CD4-positive, alpha-beta T cell (primary cell): ENCODE measurements around the gene PPP1R12B. TPM values are rescaled to one million over a fixed set of nuclear protein-coding genes. Genes with fewer than 3 reads are reported as not detected.
"Not testable (repeated sequence)": the region's sequence is repeated elsewhere in the genome, so short reads cannot be mapped to it uniquely, and the experiment has no call there.

ENCODE experiments used
- ATAC-seq: fragments of 200-7000 bp; cut with Tn5 transposase; one replicate; pipeline ENCODE4 v1.10.0; 2022; ENCODE audit warnings: mild to moderate bottlenecking; ENCODE audit not compliant: poor library complexity
- CTCF ChIA-PET: fragments of 350-600 bp; sonication (Branson Sonifier 250); formaldehyde crosslinking; loops from one replicate; lab custom pipeline; 2021; ENCODE audit warnings: antibody characterized with exemption, inconsistent platforms; lab: Charles Lee
- POLR2A ChIA-PET: fragments of 350-600 bp; sonication (Branson Sonifier 250); formaldehyde crosslinking; loops from one replicate; lab custom pipeline; 2021; ENCODE audit warnings: antibody characterized with exemption, inconsistent platforms; lab: Charles Lee
- DNase-seq, 14 experiments: peaks; one replicate each; pipeline ENCODE4 v3.0.0-alpha.2; 2013 to 2020; ENCODE audit warnings: mixed read lengths in 2 of 14
- H3K27ac ChIP-seq, 2 donors: one replicate each; pipeline versions ENCODE4 v1.5.1 to v1.7.0; 2013; ENCODE audit warnings: low read length in 2 of 2, low read depth in 1 of 2, mild to moderate bottlenecking in 1 of 2
- H3K27me3 ChIP-seq, 2 experiments: 1 replicate in 1 of 2; 2 replicates in 1 of 2; pipeline versions ENCODE4 v1.6.1 to v1.7.0; 2013; ENCODE audit warnings: low read length in 2 of 2, control low read depth in 1 of 2, mild to moderate bottlenecking in 1 of 2, moderate library complexity in 1 of 2; ENCODE audit not compliant: insufficient read depth in 2 of 2, control insufficient read depth in 1 of 2
- H3K36me3 ChIP-seq: one replicate; pipeline ENCODE4 v1.6.1; 2013; ENCODE audit warnings: low read length, control low read depth; ENCODE audit not compliant: insufficient read depth
- H3K4me1 ChIP-seq: one replicate; pipeline ENCODE4 v1.6.1; 2013; ENCODE audit warnings: low read length, control low read depth; ENCODE audit not compliant: insufficient read depth
- H3K4me3 ChIP-seq: one replicate; pipeline ENCODE4 v1.5.1; 2013; ENCODE audit warnings: mild to moderate bottlenecking, low read length, moderate library complexity
- H3K9me3 ChIP-seq, 2 experiments: 1 replicate in 1 of 2; 2 replicates in 1 of 2; pipeline versions ENCODE4 v1.6.1 to v1.7.0; 2013; ENCODE audit warnings: low read length in 2 of 2, mild to moderate bottlenecking in 2 of 2, control low read depth in 1 of 2, moderate library complexity in 1 of 2; ENCODE audit not compliant: control insufficient read depth in 1 of 2, insufficient read depth in 1 of 2
- H3K27ac Mint-ChIP-seq: one replicate; pipeline ENCODE4 v1.8.0; 2020; ENCODE audit warnings: mixed read lengths
- H3K27me3 Mint-ChIP-seq: one replicate; pipeline ENCODE4 v1.8.0; 2021; ENCODE audit warnings: mixed read lengths
- H3K36me3 Mint-ChIP-seq: one replicate; pipeline ENCODE4 v1.8.0; 2021; ENCODE audit warnings: low read depth, mixed read lengths
- H3K4me1 Mint-ChIP-seq: one replicate; pipeline ENCODE4 v1.8.0; 2021; ENCODE audit warnings: low read depth, mixed read lengths
- H3K4me3 Mint-ChIP-seq: one replicate; pipeline ENCODE4 v1.8.0; 2020; ENCODE audit warnings: mild to moderate bottlenecking, mixed read lengths
- H3K9me3 Mint-ChIP-seq: one replicate; pipeline ENCODE4 v1.8.0; 2020; ENCODE audit warnings: mixed read lengths
- CTCF ChIP-seq: fragments of 200-600 bp; IDR thresholded peaks from one replicate; pipeline ENCODE4 v1.8.0; 2022; ENCODE audit warnings: antibody characterized with exemption, mild to moderate bottlenecking
- intact Hi-C, 2 experiments: fragments of 100-400 bp; cut with DNase I in 1 of 2; cut with micrococcal nuclease in 1 of 2; formaldehyde crosslinking; loops; one replicate each; pipeline versions ENCODE4 v1.15.1 to v1.9.0; 2023 to 2025; cut with DNase I, micrococcal nuclease
- total RNA-seq, 174 experiments: library from RNA in 2 of 174; stranded (reverse) in 2 of 174; gene quantifications; one replicate each; pipeline ENCODE4 v1.2.3 and lab custom pipeline; 2021 to 2026

Gene PPP1R12B
- total RNA-seq, 2 experiments from 2014 or later = 15.0 to 15.3 TPM

- Histone ChIP-seq H3K9me3 (peaks cover 0 to 12% of the 10 kb centered on the region in 2 experiments), H3K36me3 (no peaks in the 10 kb centered on the region), H3K4me3 (no peak overlapping the region), H3K27me3 (peaks cover 35 to 41% of the 10 kb centered on the region in 2 experiments), H3K4me1 (peaks cover 16% of the 10 kb centered on the region), H3K27ac (no peak overlapping the region)
- Mint-ChIP-seq H3K4me1 (peaks cover 23% of the 10 kb centered on the region), H3K27ac (no peak overlapping the region), H3K36me3 (no peaks in the 10 kb centered on the region), H3K4me3 (no peak overlapping the region), H3K9me3 (no peaks in the 10 kb centered on the region), H3K27me3 (peaks cover 78% of the 10 kb centered on the region)
- intact Hi-C loops = no loop called here
- TF ChIP-seq CTCF = no peak
- ChIA-PET POLR2A (no interaction called here), CTCF (no interaction called here)
- no peak for ATAC-seq
- DNase-seq = no peak
Measured at GRCh38 chr1:202638019-202638700, 289.7 kb downstream of the PPP1R12B start.

- POLR2A ChIA-PET, H3K4me3 Mint-ChIP-seq, CTCF ChIA-PET, ATAC-seq, H3K9me3 Mint-ChIP-seq, H3K27ac ChIP-seq, H3K36me3 ChIP-seq, DNase-seq, H3K36me3 Mint-ChIP-seq, H3K27ac Mint-ChIP-seq, H3K4me3 ChIP-seq, intact Hi-C loops: not testable (repeated sequence)
- Mint-ChIP-seq H3K27me3 (peaks cover 78% of the 10 kb centered on the region), H3K4me1 (peaks cover 30% of the 10 kb centered on the region)
- peaks cover 22% of the 10 kb centered on the region for H3K4me1 ChIP-seq
- peaks cover 0 to 12% of the 10 kb centered on the region in 2 experiments for H3K9me3 ChIP-seq
- peaks cover 39 to 46% of the 10 kb centered on the region in 2 experiments for H3K27me3 ChIP-seq
Measured at GRCh38 chr1:202638701-202639305, 290.3 kb downstream of the PPP1R12B start.

- no peak for TF ChIP-seq CTCF
- no peaks in the 10 kb centered on the region for H3K36me3 Mint-ChIP-seq
- no peak overlapping the region for H3K4me3 Mint-ChIP-seq
- peaks cover 37% of the 10 kb centered on the region for H3K4me1 Mint-ChIP-seq
- DNase-seq (no peak), ATAC-seq (no peak)
- intact Hi-C loops = no loop called here
- H3K9me3 Mint-ChIP-seq = no peaks in the 10 kb centered on the region
- Histone ChIP-seq H3K4me1 (peaks cover 29% of the 10 kb centered on the region), H3K36me3 (no peaks in the 10 kb centered on the region), H3K9me3 (peaks cover 0 to 12% of the 10 kb centered on the region in 2 experiments), H3K27me3 (peaks cover 46 to 53% of the 10 kb centered on the region in 2 experiments), H3K27ac (no peak overlapping the region), H3K4me3 (no peak overlapping the region)
- CTCF ChIA-PET = no interaction called here
- H3K27ac Mint-ChIP-seq = no peak overlapping the region
- peaks cover 81% of the 10 kb centered on the region for H3K27me3 Mint-ChIP-seq
- POLR2A ChIA-PET = no interaction called here
Measured at GRCh38 chr1:202639500-202639899, 291.0 kb downstream of the PPP1R12B start.
